Mesendoderm (in vitro differentiated cells): ENCODE results near the gene CPNE7.
A peak's percentile ranks its signal among the peaks of the same experiment; 100 is the strongest.

Experiments used
- DNase-seq: peaks from one replicate; pipeline ENCODE4 v3.0.0; 2013
- H2AK5ac ChIP-seq: 2 replicates; pipeline ENCODE4 v1.6.1; 2013; ENCODE audit warnings: low read length, inconsistent platforms
- H2BK120ac ChIP-seq: 2 replicates; pipeline ENCODE4 v1.6.1; 2013; ENCODE audit warnings: low read depth, mild to moderate bottlenecking, low read length, moderate library complexity, mixed read lengths
- H2BK15ac ChIP-seq: replicated peaks from 2 replicates; pipeline ENCODE4 v1.6.1; 2013; ENCODE audit warnings: low read depth, mild to moderate bottlenecking, moderate library complexity
- H2BK5ac ChIP-seq: 2 replicates; pipeline ENCODE4 v1.6.1; 2013; ENCODE audit warnings: low read length, inconsistent platforms
- H3K18ac ChIP-seq: 2 replicates; pipeline ENCODE4 v1.6.1; 2013; ENCODE audit warnings: mild to moderate bottlenecking, low read length, mixed read lengths
- H3K23ac ChIP-seq: one replicate; pipeline ENCODE4 v1.6.1; 2013; ENCODE audit warnings: low read length
- H3K27ac ChIP-seq: 2 replicates; pipeline ENCODE4 v1.5.1; 2013; ENCODE audit warnings: low read depth, mild to moderate bottlenecking, inconsistent platforms, low read length, moderate library complexity
- H3K27me3 ChIP-seq: 2 replicates; pipeline ENCODE4 v1.6.1; 2013; ENCODE audit warnings: low read length, control low read depth, mild to moderate bottlenecking, inconsistent platforms; ENCODE audit not compliant: insufficient read depth, poor library complexity
- H3K36me3 ChIP-seq: 2 replicates; pipeline ENCODE4 v1.6.1; 2013; ENCODE audit warnings: low read length, inconsistent platforms; ENCODE audit not compliant: control insufficient read depth, insufficient read depth
- H3K4ac ChIP-seq: one replicate; pipeline ENCODE4 v1.6.1; 2013; ENCODE audit warnings: low read depth, mild to moderate bottlenecking, low read length, moderate library complexity
- H3K4me1 ChIP-seq: 2 replicates; pipeline ENCODE4 v1.6.1; 2013; ENCODE audit warnings: low read depth, low read length, inconsistent platforms; ENCODE audit not compliant: control insufficient read depth
- H3K4me2 ChIP-seq: 2 replicates; pipeline ENCODE4 v1.6.1; 2013; ENCODE audit warnings: low read length
- H3K4me3 ChIP-seq: 2 replicates; pipeline ENCODE4 v1.5.1; 2013; ENCODE audit warnings: mild to moderate bottlenecking, low read length
- H3K56ac ChIP-seq: one replicate; pipeline ENCODE4 v1.6.1; 2013; ENCODE audit warnings: low read length
- H3K79me1 ChIP-seq: 2 replicates; pipeline ENCODE4 v1.6.1; 2013; ENCODE audit warnings: low read length, inconsistent platforms
- H3K79me2 ChIP-seq: 2 replicates; pipeline ENCODE4 v1.6.1; 2013; ENCODE audit warnings: mild to moderate bottlenecking, low read length; ENCODE audit not compliant: control insufficient read depth, insufficient read depth
- H3K9ac ChIP-seq: 2 replicates; pipeline ENCODE4 v1.6.1; 2013; ENCODE audit warnings: low read length, inconsistent platforms
- H4K5ac ChIP-seq: one replicate; pipeline ENCODE4 v1.6.1; 2013; ENCODE audit warnings: low read length
- H4K8ac ChIP-seq: one replicate; pipeline ENCODE4 v1.6.1; 2013; ENCODE audit warnings: low read depth, mild to moderate bottlenecking, control low read depth, low read length, moderate library complexity
- whole genome bisulfite sequencing: extraction: QIAGEN DNeasy Blood & Tissue Kit; methylation state at CpG from one replicate; pipeline ENCODE4 v1.1.7; 2013; ENCODE audit warnings: low lambda C conversion rate, missing lambda C conversion rate; ENCODE audit not compliant: insufficient coverage; ENCODE audit errors: extremely low coverage; 5-methylcytosine and 5-hydroxymethylcytosine counted together

The CPNE7 gene

DNA sequence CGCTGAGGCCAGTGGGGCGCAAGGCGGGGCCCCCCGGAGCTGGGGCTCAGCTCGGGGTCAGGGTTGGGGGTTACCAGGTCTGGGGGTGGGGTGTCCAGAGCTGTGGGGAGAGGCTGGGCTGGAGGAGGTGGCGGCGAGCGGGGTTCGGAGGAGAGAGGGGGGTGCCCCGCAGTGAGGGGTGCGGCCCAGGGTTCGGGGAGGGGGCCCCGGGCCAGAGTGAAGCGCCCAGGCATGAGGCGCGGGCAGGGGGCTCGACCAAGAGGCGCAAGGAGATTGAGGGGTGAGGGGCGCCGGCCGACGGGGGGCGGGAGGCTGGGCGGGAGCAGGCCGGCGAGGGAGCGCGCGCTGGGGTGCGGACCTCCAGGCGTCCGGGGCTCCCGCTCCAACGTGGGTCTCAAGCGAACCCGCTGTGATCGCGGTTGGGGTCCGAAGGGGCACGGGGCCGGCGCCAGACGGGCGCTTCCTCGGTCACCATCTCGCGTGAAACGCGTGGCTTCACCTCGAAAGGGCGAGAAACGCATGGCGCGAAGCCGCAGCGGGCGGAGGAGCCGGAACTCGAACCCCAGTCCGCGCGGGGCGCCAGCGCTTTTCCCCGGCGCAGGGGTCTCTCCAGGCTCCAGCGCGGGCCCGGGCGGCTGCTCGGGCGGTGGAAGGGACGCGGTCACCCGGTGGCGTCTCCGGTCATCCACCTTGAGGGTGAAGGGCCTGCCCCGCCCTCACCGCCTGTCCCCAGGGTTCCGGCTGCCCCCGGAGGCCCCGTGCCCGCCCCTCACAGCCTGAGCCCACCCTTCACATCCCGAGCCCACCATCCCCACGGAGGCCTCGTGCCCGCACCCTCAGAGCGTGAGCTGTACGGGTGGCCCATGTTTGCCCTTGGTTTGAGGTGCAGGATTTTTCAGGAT is 846 bp downstream of the CPNE7 start:
- Histone ChIP-seq H3K18ac (no peak overlapping the region), H2AK5ac (no peak overlapping the region), H3K56ac (peak overlapping the region; percentile 56), H3K23ac (peak overlapping the region; percentile 80), H2BK5ac (no peak overlapping the region), H3K9ac (no peak overlapping the region), H2BK15ac (no peak overlapping the region), H3K27ac (no peak overlapping the region), H2BK120ac (no peak overlapping the region), H4K5ac (no peak overlapping the region), H3K79me2 (no peaks in the 10 kb centered on the region), H3K4me1 (no peaks in the 10 kb centered on the region), H3K4me3 (no peak overlapping the region), H3K4ac (peak overlapping the region; percentile 2), H3K4me2 (peak overlapping the region; percentile 70), H3K27me3 (peaks cover 9% of the 10 kb centered on the region), H4K8ac (no peak overlapping the region), H3K79me1 (no peaks in the 10 kb centered on the region), H3K36me3 (no peaks in the 10 kb centered on the region)
- DNase-seq: no peak
- WGBS: no CpG with 5 or more reads among the region's 89 CpGs

DNA sequence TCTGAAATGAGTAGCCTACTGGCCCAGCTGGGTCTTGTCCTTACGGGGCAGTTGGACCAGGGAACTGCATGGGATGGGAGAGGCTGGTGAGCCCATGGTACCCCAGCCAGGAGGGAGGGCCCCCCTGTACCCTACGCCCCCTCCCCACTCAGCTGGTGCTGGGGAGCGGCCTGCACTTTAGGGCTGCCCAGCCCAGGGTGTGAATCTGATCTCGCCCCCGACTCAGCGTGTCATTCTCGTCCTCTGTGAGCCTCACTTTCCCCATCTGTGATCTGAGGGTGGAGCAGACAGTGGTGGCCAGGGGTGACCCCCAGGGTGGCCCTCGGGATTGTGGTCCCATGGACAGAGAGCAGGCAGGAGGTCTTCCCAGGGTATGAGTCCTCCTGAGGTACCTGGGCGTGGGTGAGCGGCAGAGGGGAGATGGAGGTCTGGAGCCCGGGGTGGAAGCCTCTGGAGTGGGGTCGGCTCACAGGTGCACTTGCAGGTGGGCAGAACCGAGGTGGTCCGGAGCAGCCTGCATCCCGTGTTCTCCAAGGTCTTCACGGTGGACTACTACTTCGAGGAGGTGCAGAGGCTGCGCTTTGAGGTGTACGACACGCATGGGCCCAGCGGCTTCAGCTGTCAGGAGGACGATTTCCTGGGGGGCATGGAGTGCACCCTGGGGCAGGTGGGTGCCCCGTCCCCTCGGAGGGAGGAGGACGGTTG is 1.6 kb downstream of the CPNE7 start:
- no peak overlapping the region for H2BK120ac ChIP-seq
- H3K9ac ChIP-seq: no peak overlapping the region
- peaks cover 9% of the 10 kb centered on the region for H3K27me3 ChIP-seq
- no peak overlapping the region for H2AK5ac ChIP-seq
- H3K4me2 ChIP-seq: no peak overlapping the region
- H3K18ac ChIP-seq: no peak overlapping the region
- no peaks in the 10 kb centered on the region for H3K79me1 ChIP-seq
- H2BK5ac ChIP-seq: no peak overlapping the region
- H3K79me2 ChIP-seq: no peaks in the 10 kb centered on the region
- no peak overlapping the region for H2BK15ac ChIP-seq
- WGBS: no CpG with 5 or more reads among the region's 25 CpGs
- no peak overlapping the region for H3K56ac ChIP-seq
- no peaks in the 10 kb centered on the region for H3K4me1 ChIP-seq
- no peak overlapping the region for H3K27ac ChIP-seq
- H3K23ac ChIP-seq: no peak overlapping the region
- H4K8ac ChIP-seq: no peak overlapping the region
- no peak for DNase-seq
- H3K4me3 ChIP-seq: no peak overlapping the region
- no peak overlapping the region for H3K4ac ChIP-seq
- no peak overlapping the region for H4K5ac ChIP-seq
- no peaks in the 10 kb centered on the region for H3K36me3 ChIP-seq

DNA sequence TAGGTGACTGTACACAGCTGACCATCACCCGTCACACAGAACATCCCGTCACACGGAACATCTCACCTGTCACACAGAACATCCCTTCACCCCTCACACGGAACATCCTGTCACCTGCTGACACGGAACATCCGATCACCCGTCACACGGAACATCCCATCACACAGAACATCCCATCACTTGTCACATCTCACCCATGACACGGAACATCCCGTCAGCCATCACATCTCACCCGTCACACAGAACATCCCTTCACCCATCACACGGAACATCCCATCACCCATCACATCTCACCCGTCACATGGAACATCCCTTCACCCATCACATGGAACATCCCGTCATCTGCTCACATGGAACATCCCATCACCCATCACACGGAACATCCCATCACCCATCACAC is 3.8 kb downstream of the CPNE7 start:
- no peak for DNase-seq
- no peaks in the 10 kb centered on the region for H3K79me1 ChIP-seq
- peaks cover 9% of the 10 kb centered on the region for H3K27me3 ChIP-seq
- H2BK15ac ChIP-seq: no peak overlapping the region
- H4K8ac ChIP-seq: no peak overlapping the region
- no peak overlapping the region for H2BK5ac ChIP-seq
- H3K4ac ChIP-seq: no peak overlapping the region
- no peak overlapping the region for H3K18ac ChIP-seq
- no peak overlapping the region for H2BK120ac ChIP-seq
- H2AK5ac ChIP-seq: no peak overlapping the region
- H3K36me3 ChIP-seq: no peaks in the 10 kb centered on the region
- no CpG with 5 or more reads among the region's 15 CpGs for WGBS
- no peak overlapping the region for H3K9ac ChIP-seq
- no peak overlapping the region for H3K4me2 ChIP-seq
- H3K23ac ChIP-seq: no peak overlapping the region
- no peak overlapping the region for H3K4me3 ChIP-seq
- H3K56ac ChIP-seq: no peak overlapping the region
- no peaks in the 10 kb centered on the region for H3K79me2 ChIP-seq
- H3K27ac ChIP-seq: no peak overlapping the region
- H4K5ac ChIP-seq: no peak overlapping the region
- H3K4me1 ChIP-seq: no peaks in the 10 kb centered on the region

DNA sequence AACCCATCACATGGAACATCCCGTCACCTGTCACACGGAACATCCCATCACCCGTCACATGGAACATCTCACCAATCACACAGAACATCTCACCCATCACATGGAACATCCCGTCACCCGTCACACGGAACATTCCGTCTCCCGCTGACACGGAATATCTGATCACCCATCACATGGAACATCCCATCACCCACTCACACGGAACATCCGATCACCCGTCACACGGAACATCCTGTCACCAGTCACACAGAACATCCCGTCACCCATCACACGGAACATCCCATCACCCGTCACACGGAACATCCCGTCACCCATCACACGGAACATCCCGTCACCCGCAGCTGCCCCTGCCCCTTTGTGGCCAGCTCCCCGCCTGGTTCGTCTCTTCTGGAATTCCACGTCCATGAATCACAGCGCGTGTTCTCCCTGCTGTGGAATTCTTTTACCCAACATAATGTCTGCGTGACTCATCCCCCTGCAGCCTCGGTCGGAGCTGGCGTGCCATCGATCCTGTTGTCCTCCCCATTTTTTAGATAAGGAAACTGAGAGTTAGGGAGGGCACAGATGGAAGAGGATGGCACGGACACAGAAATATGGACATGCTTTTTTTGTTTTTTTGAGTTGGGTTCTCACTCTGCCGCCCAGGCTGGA is 5.6 kb downstream of the CPNE7 start:
- Histone ChIP-seq H2BK5ac (no peak overlapping the region), H3K18ac (no peak overlapping the region), H3K4me3 (no peak overlapping the region), H3K4me1 (no peaks in the 10 kb centered on the region), H3K79me1 (no peaks in the 10 kb centered on the region), H3K79me2 (no peaks in the 10 kb centered on the region), H2AK5ac (no peak overlapping the region), H3K27ac (no peak overlapping the region), H4K8ac (no peak overlapping the region), H2BK120ac (no peak overlapping the region), H3K36me3 (no peaks in the 10 kb centered on the region), H3K27me3 (peaks cover 4% of the 10 kb centered on the region), H3K56ac (no peak overlapping the region), H2BK15ac (no peak overlapping the region), H4K5ac (no peak overlapping the region), H3K23ac (no peak overlapping the region), H3K4me2 (no peak overlapping the region), H3K9ac (no peak overlapping the region), H3K4ac (no peak overlapping the region)
- DNase-seq: peak; percentile 74
- no CpG with 5 or more reads among the region's 33 CpGs for WGBS

DNA sequence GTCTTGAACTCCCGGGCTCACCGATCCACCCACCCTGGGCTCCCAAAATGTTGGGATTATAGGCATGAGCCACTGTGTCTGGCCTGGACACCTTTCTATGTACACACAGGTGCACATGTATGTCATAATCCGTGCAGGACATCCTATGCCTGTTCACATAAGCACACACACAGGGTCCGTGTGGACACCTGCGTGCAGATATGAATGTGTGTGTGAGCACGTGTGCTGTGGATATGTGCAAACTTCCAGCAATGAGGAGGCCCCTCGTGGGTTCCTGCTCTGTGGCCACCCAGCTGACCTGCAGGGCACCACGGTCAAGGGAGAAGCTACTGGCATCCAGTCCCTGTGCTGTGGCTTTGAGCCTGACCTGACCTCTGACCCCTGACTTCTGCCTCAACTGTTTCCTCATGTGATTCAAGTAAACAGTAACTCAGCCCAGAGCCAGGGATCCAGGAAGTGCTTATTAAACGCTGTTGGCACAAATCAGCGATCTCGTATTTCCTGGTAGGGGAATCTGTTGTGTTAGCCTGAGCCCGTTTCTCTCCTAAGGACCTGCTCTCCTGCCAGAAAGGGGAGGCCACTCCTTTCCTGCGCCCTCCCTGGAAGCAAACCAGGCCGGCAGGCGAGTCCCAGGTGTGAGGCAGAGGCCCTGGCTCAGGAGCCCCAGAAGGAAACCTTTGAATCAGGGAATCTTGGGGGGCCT is 6.5 kb downstream of the CPNE7 start:
- H2BK5ac ChIP-seq: no peak overlapping the region
- H3K27me3 ChIP-seq: no peaks in the 10 kb centered on the region
- no peak overlapping the region for H3K4ac ChIP-seq
- H3K27ac ChIP-seq: no peak overlapping the region
- no peaks in the 10 kb centered on the region for H3K79me2 ChIP-seq
- H3K4me2 ChIP-seq: no peak overlapping the region
- H3K79me1 ChIP-seq: no peaks in the 10 kb centered on the region
- DNase-seq: no peak
- H2BK15ac ChIP-seq: no peak overlapping the region
- no peak overlapping the region for H3K56ac ChIP-seq
- no peak overlapping the region for H3K4me3 ChIP-seq
- H3K9ac ChIP-seq: no peak overlapping the region
- no peak overlapping the region for H4K5ac ChIP-seq
- no CpG with 5 or more reads among the region's 15 CpGs for WGBS
- H3K36me3 ChIP-seq: no peaks in the 10 kb centered on the region
- no peak overlapping the region for H2AK5ac ChIP-seq
- no peak overlapping the region for H3K23ac ChIP-seq
- H2BK120ac ChIP-seq: no peak overlapping the region
- H3K18ac ChIP-seq: no peak overlapping the region
- H3K4me1 ChIP-seq: no peaks in the 10 kb centered on the region
- no peak overlapping the region for H4K8ac ChIP-seq
